ENCODE results near the gene VWA5A. TPM values are rescaled to one million over a fixed set of nuclear protein-coding genes. Genes with fewer than 3 reads are reported as not detected.

Gene VWA5A
- total and polyA plus RNA-seq, 2 of the 13 experiments (the other 11 are each of a cell fraction or from before 2014, with no cell fraction given): 1.3 to 1.8 TPM

- TF ChIP-seq SNAPC5 (CRISPR knock-in tag; IDR thresholded peaks at IDR 0.05; ENCODE audit: borderline replicate concordance) (no peak), TFAP4 (IDR thresholded peaks at IDR 0.05; ENCODE audit: borderline replicate concordance, low read depth) (peak; percentile 42; the same call in 1 of the 2 replicates), ZBTB44 (CRISPR knock-in tag; IDR thresholded peaks at IDR 0.05) (no peak), SRF (IDR thresholded peaks at IDR 0.05; ENCODE audit: low read depth, low read length) (no peak), ZNF704 (CRISPR knock-in tag; IDR thresholded peaks at IDR 0.05; ENCODE audit: borderline replicate concordance) (no peak), SP5 (CRISPR knock-in tag; IDR thresholded peaks at IDR 0.05; ENCODE audit: borderline replicate concordance, low read depth) (0 out of 2 replicates have a peak, but pooled peaks have one; percentile 21), ZFYVE20 (CRISPR knock-in tag; IDR thresholded peaks at IDR 0.05; ENCODE audit: borderline replicate concordance, low read depth) (no peak), MTF2 (CRISPR knock-in tag; IDR thresholded peaks at IDR 0.05; ENCODE audit: borderline replicate concordance) (no peak), ZBED4 (CRISPR knock-in tag; IDR thresholded peaks at IDR 0.05; ENCODE audit: borderline replicate concordance) (no peak), ZFAT (CRISPR knock-in tag; conservative IDR thresholded peaks at IDR 0.05) (no peak), FOXK2 (IDR thresholded peaks at IDR 0.05) (no peak), BORCS8-MEF2B (CRISPR knock-in tag; IDR thresholded peaks at IDR 0.05) (no peak), GPBP1L1 (CRISPR knock-in tag; IDR thresholded peaks at IDR 0.05) (no peak), MNT (IDR thresholded peaks at IDR 0.05) (no peak), RFXANK (CRISPR knock-in tag; IDR thresholded peaks at IDR 0.05) (no peak), MYC (CRISPR knock-in tag; IDR thresholded peaks at IDR 0.05; ENCODE audit: borderline replicate concordance) (peak; percentile 51; the same call in 1 of the 2 replicates)
Observed at GRCh38 chr11:124069429-124070401, 45.5 kb upstream of the VWA5A start (continued).

Data from HepG2 (cell line).